Measurements from ENCODE around the gene TMPRSS2. TPM values are rescaled to one million over a fixed set of nuclear protein-coding genes. Genes with fewer than 3 reads are reported as not detected.

The TMPRSS2 gene
- total and polyA plus RNA-seq, 2 of the 13 experiments (the other 11 are each of a cell fraction or from before 2014, with no cell fraction given): 1.7 to 1.8 TPM

DNA sequence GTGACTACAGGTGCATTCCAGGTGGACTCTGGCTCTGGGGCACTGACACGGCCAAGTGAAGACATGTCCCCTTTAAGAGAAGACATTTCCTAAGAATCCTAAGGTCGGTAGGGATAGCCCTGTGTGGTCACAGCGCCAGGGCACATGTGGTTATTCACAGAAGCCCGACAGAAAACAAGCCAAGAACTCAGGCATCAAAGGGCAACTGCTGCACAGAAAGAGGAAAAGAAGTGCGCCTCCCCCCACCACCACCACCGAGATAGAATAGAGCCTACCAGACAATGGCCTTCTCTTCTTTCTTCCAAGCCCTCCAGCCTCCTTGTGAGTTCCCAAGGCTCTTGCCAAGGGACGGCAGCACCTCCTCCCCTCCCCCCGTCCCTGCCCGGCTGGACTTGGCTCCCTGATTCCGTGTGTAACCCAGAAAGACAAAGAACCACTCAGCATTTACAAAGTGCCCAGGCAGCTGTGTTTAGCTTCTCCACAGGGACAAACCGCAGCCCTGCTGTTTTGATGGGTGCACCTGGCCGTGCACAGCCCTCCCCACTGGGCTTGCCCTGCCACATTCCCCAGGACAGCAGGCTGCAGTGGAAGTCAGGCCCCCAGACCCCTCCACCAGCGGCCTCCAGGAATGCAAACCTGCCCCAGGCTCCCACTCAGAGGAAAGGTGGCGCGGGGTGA lies 30.2 kb downstream of the TMPRSS2 start (continued):
- TF ChIP-seq, protein P1, sequence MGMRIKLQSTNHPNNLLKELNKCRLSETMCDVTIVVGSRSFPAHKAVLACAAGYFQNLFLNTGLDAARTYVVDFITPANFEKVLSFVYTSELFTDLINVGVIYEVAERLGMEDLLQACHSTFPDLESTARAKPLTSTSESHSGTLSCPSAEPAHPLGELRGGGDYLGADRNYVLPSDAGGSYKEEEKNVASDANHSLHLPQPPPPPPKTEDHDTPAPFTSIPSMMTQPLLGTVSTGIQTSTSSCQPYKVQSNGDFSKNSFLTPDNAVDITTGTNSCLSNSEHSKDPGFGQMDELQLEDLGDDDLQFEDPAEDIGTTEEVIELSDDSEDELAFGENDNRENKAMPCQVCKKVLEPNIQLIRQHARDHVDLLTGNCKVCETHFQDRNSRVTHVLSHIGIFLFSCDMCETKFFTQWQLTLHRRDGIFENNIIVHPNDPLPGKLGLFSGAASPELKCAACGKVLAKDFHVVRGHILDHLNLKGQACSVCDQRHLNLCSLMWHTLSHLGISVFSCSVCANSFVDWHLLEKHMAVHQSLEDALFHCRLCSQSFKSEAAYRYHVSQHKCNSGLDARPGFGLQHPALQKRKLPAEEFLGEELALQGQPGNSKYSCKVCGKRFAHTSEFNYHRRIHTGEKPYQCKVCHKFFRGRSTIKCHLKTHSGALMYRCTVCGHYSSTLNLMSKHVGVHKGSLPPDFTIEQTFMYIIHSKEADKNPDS (CRISPR knock-in tag; IDR thresholded peaks at IDR 0.05): 0 out of 2 replicates have a peak, but pooled peaks have one; percentile 25
- no peak for TF ChIP-seq ZNF274 (CRISPR knock-in tag; IDR thresholded peaks at IDR 0.05)

DNA sequence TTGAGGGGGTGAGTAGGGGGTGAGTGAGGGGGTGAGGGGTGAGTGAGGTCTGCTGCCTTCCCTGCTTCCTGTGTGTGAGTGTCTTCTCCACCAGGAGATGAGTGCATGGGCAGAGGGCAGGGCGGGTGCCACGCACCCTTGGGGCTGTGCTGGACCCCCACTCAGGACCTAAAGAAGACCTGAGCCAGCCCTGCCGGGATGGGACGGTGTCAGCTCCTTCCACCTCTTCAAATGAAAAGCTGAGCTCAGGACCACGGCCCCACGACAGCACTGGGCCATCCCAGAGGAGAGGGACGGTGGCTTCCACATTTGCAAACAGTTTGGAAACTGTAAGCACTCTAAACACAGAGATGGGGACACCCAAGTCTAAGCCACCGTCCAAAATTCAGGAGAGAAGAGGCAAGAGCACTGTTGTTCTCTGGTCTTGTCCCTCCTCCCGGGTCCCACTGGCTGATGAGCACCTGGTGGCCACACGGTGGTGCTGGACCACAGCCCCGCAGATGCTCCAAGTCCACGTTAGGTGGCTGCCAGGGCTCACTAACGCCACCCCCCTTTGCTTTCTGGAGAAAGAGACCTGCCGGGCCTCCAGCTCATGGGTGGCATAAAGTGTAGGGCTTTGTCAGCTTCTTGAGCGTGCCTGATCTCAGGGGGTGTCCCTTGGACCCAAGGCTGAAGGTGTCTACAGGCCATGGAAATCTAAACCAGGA lies 32.1 kb downstream of the TMPRSS2 start:
- ChIA-PET CTCF (ENCODE audit: low intra/inter-chr PET ratio, low total read pairs) (interaction anchor here (0.6 kb wide), 1 partner anchor 134 kb away, joined by 3 read pairs; no protein-coding TSS in a partner anchor), POLR2A (no interaction called here)
- no peaks in the 10 kb centered on the region for H3K9me3 ChIP-seq (ENCODE audit: low read length)
- H3K4me1 ChIP-seq (ENCODE audit: insufficient read depth, low read length): peaks cover 23% of the 10 kb centered on the region
- no peaks in the 10 kb centered on the region for H4K20me1 ChIP-seq (ENCODE audit: insufficient read depth, low read length)
- H3K27me3 ChIP-seq (ENCODE audit: control insufficient read depth in 1 of 2, insufficient read depth in 2 of 2, low read length in 2 of 2): no peaks in the 10 kb centered on the region
- ATAC-seq (peak; percentile 91), DNase-seq (ENCODE audit: low spot score) (peak; percentile 36), FAIRE-seq (no peak)
- no TSS peak for BruUV-seq (replicated peaks)
- no peaks in the 10 kb centered on the region for H3K79me2 ChIP-seq (ENCODE audit: insufficient read depth, low read length)
- 36% methylated on average over 3 of the region's 15 CpGs for WGBS (ENCODE audit: low lambda C conversion rate)
- H3K27ac ChIP-seq (ENCODE audit: extremely low read length, insufficient read depth, low read length): no peak overlapping the region
- H3K9ac ChIP-seq (ENCODE audit: insufficient read depth, low read depth, low read length): no peak overlapping the region
- no peak overlapping the region for H3K4me3 ChIP-seq (replicated peaks in 1 of 3; ENCODE audit: insufficient read depth in 1 of 3, low read depth in 2 of 3, low read length in 3 of 3)
- intact Hi-C loops (cut with micrococcal nuclease; ENCODE audit: unreplicated experiment) (loop anchor here (5.0 kb wide), 1 partner anchor 131 kb away; no protein-coding TSS in a partner anchor), in situ Hi-C loops (cut with HindIII; ENCODE audit: extremely low pct_ligation_motif_present, low pct_unique_long_range_greater_than_20kb) (no loop called here)
- no peak overlapping the region for H2AFZ ChIP-seq (ENCODE audit: low read length)
- H3K4me2 ChIP-seq (ENCODE audit: low read depth, low read length): no peak overlapping the region
- no peaks in the 10 kb centered on the region for H3K36me3 ChIP-seq (replicated peaks in 1 of 2; ENCODE audit: control insufficient read depth in 1 of 2, insufficient read depth in 2 of 2, low read length in 2 of 2)
- TF ChIP-seq ZNF263 (CRISPR knock-in tag; IDR thresholded peaks at IDR 0.05) (peak; percentile 84), ZBTB21 (CRISPR knock-in tag; IDR thresholded peaks at IDR 0.05) (no peak), ZNF331 (CRISPR knock-in tag; IDR thresholded peaks at IDR 0.05) (0 out of 2 replicates have a peak, but pooled peaks have one; percentile 15), PATZ1 (CRISPR knock-in tag; IDR thresholded peaks at IDR 0.05) (peak; percentile 31; the same call in 1 of the 2 replicates), SMC3 (IDR thresholded peaks at IDR 0.05; ENCODE audit: low read length) (peak; percentile 25; the same call in 1 of the 2 replicates), PAXIP1 (CRISPR knock-in tag; conservative IDR thresholded peaks at IDR 0.05) (no peak), ZNF768 (CRISPR knock-in tag; IDR thresholded peaks at IDR 0.05) (0 out of 2 replicates have a peak, but pooled peaks have one; percentile 29), RAD21 (CRISPR knock-in tag; IDR thresholded peaks at IDR 0.05) (peak; percentile 68)
- TF ChIP-seq, protein P2, sequence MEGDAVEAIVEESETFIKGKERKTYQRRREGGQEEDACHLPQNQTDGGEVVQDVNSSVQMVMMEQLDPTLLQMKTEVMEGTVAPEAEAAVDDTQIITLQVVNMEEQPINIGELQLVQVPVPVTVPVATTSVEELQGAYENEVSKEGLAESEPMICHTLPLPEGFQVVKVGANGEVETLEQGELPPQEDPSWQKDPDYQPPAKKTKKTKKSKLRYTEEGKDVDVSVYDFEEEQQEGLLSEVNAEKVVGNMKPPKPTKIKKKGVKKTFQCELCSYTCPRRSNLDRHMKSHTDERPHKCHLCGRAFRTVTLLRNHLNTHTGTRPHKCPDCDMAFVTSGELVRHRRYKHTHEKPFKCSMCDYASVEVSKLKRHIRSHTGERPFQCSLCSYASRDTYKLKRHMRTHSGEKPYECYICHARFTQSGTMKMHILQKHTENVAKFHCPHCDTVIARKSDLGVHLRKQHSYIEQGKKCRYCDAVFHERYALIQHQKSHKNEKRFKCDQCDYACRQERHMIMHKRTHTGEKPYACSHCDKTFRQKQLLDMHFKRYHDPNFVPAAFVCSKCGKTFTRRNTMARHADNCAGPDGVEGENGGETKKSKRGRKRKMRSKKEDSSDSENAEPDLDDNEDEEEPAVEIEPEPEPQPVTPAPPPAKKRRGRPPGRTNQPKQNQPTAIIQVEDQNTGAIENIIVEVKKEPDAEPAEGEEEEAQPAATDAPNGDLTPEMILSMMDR (CRISPR knock-in tag; IDR thresholded peaks at IDR 0.05): peak; percentile 84

Measured in HepG2 (cell line).